ENCODE data around the gene PEX6.
"Not testable (repeated sequence)": the region's sequence is repeated elsewhere in the genome, so short reads cannot be mapped to it uniquely, and the experiment has no call there.

PEX6 gene

DNA sequence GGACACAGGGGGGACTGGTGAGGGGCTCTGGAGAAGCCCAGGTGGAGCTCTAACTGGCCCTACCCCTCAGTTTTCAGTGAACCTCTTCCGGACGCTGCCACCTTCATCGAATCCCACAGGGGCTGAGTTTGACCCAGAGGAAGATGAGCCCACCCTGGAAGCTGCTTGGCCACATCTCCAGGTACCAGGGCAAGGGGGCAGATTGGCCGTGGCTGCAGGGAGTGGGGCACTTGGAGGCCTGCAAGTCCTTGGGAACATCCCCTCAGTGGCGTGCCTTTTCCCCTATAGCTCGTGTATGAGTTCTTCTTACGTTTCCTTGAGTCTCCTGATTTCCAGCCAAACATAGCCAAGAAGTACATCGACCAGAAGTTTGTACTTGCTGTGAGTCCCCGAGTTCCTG is 28.1 kb upstream of the PEX6 start:
- no peak overlapping the region for H3K23ac ChIP-seq (ENCODE audit: low read length)
- H3K4ac ChIP-seq (ENCODE audit: low read depth, low read length): no peak overlapping the region
- H2BK15ac ChIP-seq (replicated peaks; ENCODE audit: low read depth): no peak overlapping the region
- no peak overlapping the region for H3K56ac ChIP-seq (ENCODE audit: low read length)
- H4K8ac ChIP-seq (ENCODE audit: low read depth, low read length): no peak overlapping the region
- no peaks in the 10 kb centered on the region for H3K79me2 ChIP-seq (ENCODE audit: control insufficient read depth, insufficient read depth, low read length)
- no peak overlapping the region for H2BK120ac ChIP-seq (ENCODE audit: low read depth, low read length)
- H3K4me3 ChIP-seq (ENCODE audit: low read length): no peak overlapping the region
- H3K4me2 ChIP-seq (ENCODE audit: low read length): no peak overlapping the region
- H3K36me3 ChIP-seq (ENCODE audit: control insufficient read depth, insufficient read depth, low read length): peaks cover 24% of the 10 kb centered on the region
- H3K18ac ChIP-seq (ENCODE audit: low read length): no peak overlapping the region
- no peaks in the 10 kb centered on the region for H3K27me3 ChIP-seq (ENCODE audit: insufficient read depth, low read length, poor library complexity)
- H3K9ac ChIP-seq (ENCODE audit: low read length): no peak overlapping the region
- WGBS (ENCODE audit: extremely low coverage, insufficient coverage, low lambda C conversion rate): no CpG with 5 or more reads among the region's 9 CpGs
- no peak overlapping the region for H2AK5ac ChIP-seq (ENCODE audit: low read length)
- no peak overlapping the region for H2BK5ac ChIP-seq (ENCODE audit: low read length)
- no peak overlapping the region for H4K5ac ChIP-seq (ENCODE audit: low read length)
- peaks cover 1% of the 10 kb centered on the region for H3K79me1 ChIP-seq (ENCODE audit: low read length)
- DNase-seq: no peak
- no peak overlapping the region for H3K27ac ChIP-seq (ENCODE audit: low read depth, low read length)
- no peaks in the 10 kb centered on the region for H3K4me1 ChIP-seq (ENCODE audit: control insufficient read depth, low read depth, low read length)

DNA sequence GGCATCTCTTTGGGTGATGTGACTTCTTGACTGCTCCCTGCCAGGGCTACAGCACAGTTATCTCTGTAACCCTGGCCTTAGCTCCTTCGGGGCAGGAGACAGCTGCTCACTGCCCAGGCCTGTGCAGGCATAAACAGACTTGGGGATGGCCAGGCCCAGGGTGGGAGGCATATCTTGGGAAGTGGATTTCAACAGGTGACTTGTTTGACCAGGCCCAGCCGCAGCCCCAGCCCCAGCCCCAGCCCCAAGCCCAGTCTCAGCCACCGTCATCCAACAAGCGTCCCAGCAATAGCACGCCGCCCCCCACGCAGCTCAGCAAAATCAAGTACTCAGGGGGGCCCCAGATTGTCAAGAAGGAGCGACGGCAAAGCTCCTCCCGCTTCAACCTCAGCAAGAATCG is 27.3 kb upstream of the PEX6 start:
- H2AK5ac ChIP-seq (ENCODE audit: low read length): no peak overlapping the region
- H3K27me3 ChIP-seq (ENCODE audit: insufficient read depth, low read length, poor library complexity): no peaks in the 10 kb centered on the region
- no peak overlapping the region for H3K4me3 ChIP-seq (ENCODE audit: low read length)
- no peaks in the 10 kb centered on the region for H3K4me1 ChIP-seq (ENCODE audit: control insufficient read depth, low read depth, low read length)
- no peak overlapping the region for H4K8ac ChIP-seq (ENCODE audit: low read depth, low read length)
- H2BK5ac ChIP-seq (ENCODE audit: low read length): no peak overlapping the region
- no peak overlapping the region for H3K4me2 ChIP-seq (ENCODE audit: low read length)
- H3K79me2 ChIP-seq (ENCODE audit: control insufficient read depth, insufficient read depth, low read length): no peaks in the 10 kb centered on the region
- no CpG with 5 or more reads among the region's 11 CpGs for WGBS (ENCODE audit: extremely low coverage, insufficient coverage, low lambda C conversion rate)
- no peak overlapping the region for H3K56ac ChIP-seq (ENCODE audit: low read length)
- no peak overlapping the region for H4K5ac ChIP-seq (ENCODE audit: low read length)
- H2BK15ac ChIP-seq (replicated peaks; ENCODE audit: low read depth): no peak overlapping the region
- peaks cover 22% of the 10 kb centered on the region for H3K36me3 ChIP-seq (ENCODE audit: control insufficient read depth, insufficient read depth, low read length)
- no peak overlapping the region for H3K23ac ChIP-seq (ENCODE audit: low read length)
- H3K9ac ChIP-seq (ENCODE audit: low read length): no peak overlapping the region
- H3K4ac ChIP-seq (ENCODE audit: low read depth, low read length): no peak overlapping the region
- H2BK120ac ChIP-seq (ENCODE audit: low read depth, low read length): no peak overlapping the region
- DNase-seq: no peak
- no peak overlapping the region for H3K18ac ChIP-seq (ENCODE audit: low read length)
- H3K79me1 ChIP-seq (ENCODE audit: low read length): no peaks in the 10 kb centered on the region
- no peak overlapping the region for H3K27ac ChIP-seq (ENCODE audit: low read depth, low read length)

DNA sequence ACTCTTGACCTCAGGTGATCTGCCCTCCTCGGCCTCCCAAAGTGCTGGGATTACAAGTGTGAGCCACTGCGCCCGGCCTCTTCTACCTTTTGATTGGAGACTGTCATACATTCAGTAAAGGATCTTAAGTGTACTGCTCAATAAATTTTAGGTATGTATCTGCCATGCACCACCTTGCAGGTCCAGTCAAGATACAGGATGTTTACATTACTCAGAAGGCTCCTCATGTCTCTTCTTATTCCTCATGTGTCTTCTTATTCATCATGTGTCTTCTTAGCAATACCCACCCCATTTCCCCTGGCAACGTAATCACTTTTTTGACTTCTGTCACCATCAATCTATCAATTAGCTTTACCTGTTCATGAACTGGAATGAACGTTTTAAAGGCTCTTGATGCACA is 26.9 kb upstream of the PEX6 start:
- Histone ChIP-seq H2BK5ac (ENCODE audit: low read length) (no peak overlapping the region), H3K9ac (ENCODE audit: low read length) (no peak overlapping the region), H3K4me3 (ENCODE audit: low read length) (no peak overlapping the region), H3K27ac (ENCODE audit: low read depth, low read length) (no peak overlapping the region), H3K23ac (ENCODE audit: low read length) (no peak overlapping the region), H3K27me3 (ENCODE audit: insufficient read depth, low read length, poor library complexity) (no peaks in the 10 kb centered on the region), H2BK15ac (replicated peaks; ENCODE audit: low read depth) (no peak overlapping the region), H3K4me1 (ENCODE audit: control insufficient read depth, low read depth, low read length) (no peaks in the 10 kb centered on the region), H3K4ac (ENCODE audit: low read depth, low read length) (no peak overlapping the region), H2BK120ac (ENCODE audit: low read depth, low read length) (no peak overlapping the region), H3K18ac (ENCODE audit: low read length) (no peak overlapping the region), H3K79me1 (ENCODE audit: low read length) (no peaks in the 10 kb centered on the region), H3K36me3 (ENCODE audit: control insufficient read depth, insufficient read depth, low read length) (peaks cover 21% of the 10 kb centered on the region), H4K5ac (ENCODE audit: low read length) (no peak overlapping the region), H3K4me2 (ENCODE audit: low read length) (no peak overlapping the region), H4K8ac (ENCODE audit: low read depth, low read length) (no peak overlapping the region), H3K56ac (ENCODE audit: low read length) (no peak overlapping the region), H3K79me2 (ENCODE audit: control insufficient read depth, insufficient read depth, low read length) (no peaks in the 10 kb centered on the region), H2AK5ac (ENCODE audit: low read length) (no peak overlapping the region)
- no peak for DNase-seq
- WGBS (ENCODE audit: extremely low coverage, insufficient coverage, low lambda C conversion rate): no CpG with 5 or more reads among the region's 5 CpGs

DNA sequence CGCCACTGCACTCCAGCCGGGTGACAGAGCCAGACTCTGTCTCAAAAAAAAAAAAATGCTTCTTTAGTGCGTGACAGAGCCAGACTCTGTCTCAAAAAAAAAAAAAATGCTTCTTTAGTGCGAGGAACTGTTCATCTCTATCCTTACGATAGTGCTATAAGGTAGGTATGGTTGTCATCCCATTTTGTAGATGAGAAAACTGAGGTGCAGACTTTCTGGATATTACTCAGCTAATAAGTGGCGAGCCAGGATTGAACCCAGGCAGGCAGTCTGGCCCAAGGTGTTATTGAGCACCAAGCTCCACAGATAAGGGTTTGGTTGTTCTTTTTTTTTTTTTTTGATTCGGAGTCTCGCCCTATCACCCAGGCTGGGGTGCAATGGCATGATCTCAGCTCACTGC is 22.9 kb upstream of the PEX6 start:
- Histone ChIP-seq H4K5ac (ENCODE audit: low read length) (no peak overlapping the region), H3K56ac (ENCODE audit: low read length) (no peak overlapping the region), H3K27me3 (ENCODE audit: insufficient read depth, low read length, poor library complexity) (no peaks in the 10 kb centered on the region), H3K79me2 (ENCODE audit: control insufficient read depth, insufficient read depth, low read length) (no peaks in the 10 kb centered on the region), H4K8ac (ENCODE audit: low read depth, low read length) (no peak overlapping the region), H2AK5ac (ENCODE audit: low read length) (no peak overlapping the region), H3K36me3 (ENCODE audit: control insufficient read depth, insufficient read depth, low read length) (peaks cover under 1% of the 10 kb centered on the region), H3K4me2 (ENCODE audit: low read length) (no peak overlapping the region), H3K23ac (ENCODE audit: low read length) (no peak overlapping the region), H3K4me1 (ENCODE audit: control insufficient read depth, low read depth, low read length) (no peaks in the 10 kb centered on the region), H2BK120ac (ENCODE audit: low read depth, low read length) (no peak overlapping the region), H3K9ac (ENCODE audit: low read length) (no peak overlapping the region), H3K4me3 (ENCODE audit: low read length) (no peak overlapping the region), H2BK15ac (replicated peaks; ENCODE audit: low read depth) (no peak overlapping the region), H2BK5ac (ENCODE audit: low read length) (no peak overlapping the region), H3K4ac (ENCODE audit: low read depth, low read length) (no peak overlapping the region), H3K79me1 (ENCODE audit: low read length) (no peaks in the 10 kb centered on the region), H3K18ac (ENCODE audit: low read length) (no peak overlapping the region), H3K27ac (ENCODE audit: low read depth, low read length) (no peak overlapping the region)
- DNase-seq: no peak
- no CpG with 5 or more reads among the region's 8 CpGs for WGBS (ENCODE audit: extremely low coverage, insufficient coverage, low lambda C conversion rate)

DNA sequence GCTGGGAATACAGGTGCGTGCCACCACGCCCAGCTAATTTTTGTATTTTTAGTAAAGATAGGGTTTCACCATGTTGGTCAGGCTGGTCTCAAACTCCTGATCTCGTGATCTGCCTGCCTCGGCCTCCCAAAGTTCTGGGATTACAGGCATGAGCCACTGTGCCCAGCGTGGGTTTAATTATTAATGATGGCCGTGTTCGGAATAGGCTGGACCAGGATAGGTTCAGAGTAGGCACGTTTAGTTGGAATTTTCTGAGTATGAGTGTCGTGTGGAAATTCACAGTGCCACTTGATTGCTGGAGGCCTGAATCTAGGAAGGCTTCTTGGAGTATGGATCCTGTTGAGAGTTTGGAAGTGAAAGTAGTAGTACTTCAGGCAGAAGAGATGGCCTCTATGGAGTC is 19.2 kb upstream of the PEX6 start:
- not testable (repeated sequence) for H2AK5ac ChIP-seq (ENCODE audit: low read length); H4K8ac ChIP-seq (ENCODE audit: low read depth, low read length); H3K36me3 ChIP-seq (ENCODE audit: control insufficient read depth, insufficient read depth, low read length); H3K4ac ChIP-seq (ENCODE audit: low read depth, low read length); H3K4me3 ChIP-seq (ENCODE audit: low read length); H3K23ac ChIP-seq (ENCODE audit: low read length); H3K4me2 ChIP-seq (ENCODE audit: low read length); H2BK15ac ChIP-seq (replicated peaks; ENCODE audit: low read depth); H2BK120ac ChIP-seq (ENCODE audit: low read depth, low read length); H4K5ac ChIP-seq (ENCODE audit: low read length); H3K79me1 ChIP-seq (ENCODE audit: low read length); H3K9ac ChIP-seq (ENCODE audit: low read length); DNase-seq; H3K27me3 ChIP-seq (ENCODE audit: insufficient read depth, low read length, poor library complexity); H3K79me2 ChIP-seq (ENCODE audit: control insufficient read depth, insufficient read depth, low read length); H3K27ac ChIP-seq (ENCODE audit: low read depth, low read length); H3K18ac ChIP-seq (ENCODE audit: low read length); H3K56ac ChIP-seq (ENCODE audit: low read length); H2BK5ac ChIP-seq (ENCODE audit: low read length); H3K4me1 ChIP-seq (ENCODE audit: control insufficient read depth, low read depth, low read length)
- WGBS (ENCODE audit: extremely low coverage, insufficient coverage, low lambda C conversion rate): no CpG with 5 or more reads among the region's 9 CpGs

DNA sequence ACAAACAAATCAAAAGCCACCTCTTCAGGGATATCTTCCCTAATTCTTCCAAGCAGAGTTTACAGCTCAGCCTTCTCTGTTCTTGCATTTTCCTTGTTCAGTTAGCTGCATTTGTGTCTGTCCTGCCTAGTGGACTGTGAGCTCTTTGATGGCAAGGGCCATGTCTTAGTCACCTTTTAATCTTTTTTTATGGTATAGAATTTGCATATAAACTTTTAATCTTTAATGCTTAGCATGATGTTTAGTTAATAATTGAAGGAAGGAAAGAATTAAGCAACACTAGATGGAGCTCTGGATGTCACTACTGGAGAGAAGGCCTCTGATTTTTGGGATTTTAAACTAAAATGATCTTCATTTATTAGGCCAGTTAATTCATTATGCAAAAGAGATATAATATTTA is 17.5 kb upstream of the PEX6 start:
- H3K27me3 ChIP-seq (ENCODE audit: insufficient read depth, low read length, poor library complexity): no peaks in the 10 kb centered on the region
- H3K4ac ChIP-seq (ENCODE audit: low read depth, low read length): no peak overlapping the region
- H3K4me2 ChIP-seq (ENCODE audit: low read length): no peak overlapping the region
- no peak overlapping the region for H2BK120ac ChIP-seq (ENCODE audit: low read depth, low read length)
- no peak overlapping the region for H3K18ac ChIP-seq (ENCODE audit: low read length)
- no peak overlapping the region for H4K8ac ChIP-seq (ENCODE audit: low read depth, low read length)
- peaks cover under 1% of the 10 kb centered on the region for H3K36me3 ChIP-seq (ENCODE audit: control insufficient read depth, insufficient read depth, low read length)
- no peak overlapping the region for H2AK5ac ChIP-seq (ENCODE audit: low read length)
- H4K5ac ChIP-seq (ENCODE audit: low read length): no peak overlapping the region
- H3K4me3 ChIP-seq (ENCODE audit: low read length): no peak overlapping the region
- no peak overlapping the region for H3K56ac ChIP-seq (ENCODE audit: low read length)
- no peak overlapping the region for H2BK5ac ChIP-seq (ENCODE audit: low read length)
- no peak overlapping the region for H3K23ac ChIP-seq (ENCODE audit: low read length)
- H3K4me1 ChIP-seq (ENCODE audit: control insufficient read depth, low read depth, low read length): no peaks in the 10 kb centered on the region
- no peak overlapping the region for H2BK15ac ChIP-seq (replicated peaks; ENCODE audit: low read depth)
- DNase-seq: no peak
- no peaks in the 10 kb centered on the region for H3K79me2 ChIP-seq (ENCODE audit: control insufficient read depth, insufficient read depth, low read length)
- no peak overlapping the region for H3K9ac ChIP-seq (ENCODE audit: low read length)
- no peak overlapping the region for H3K27ac ChIP-seq (ENCODE audit: low read depth, low read length)
- H3K79me1 ChIP-seq (ENCODE audit: low read length): no peaks in the 10 kb centered on the region
